ENCODE data around the gene RASL11B. TPM values are rescaled to one million over a fixed set of nuclear protein-coding genes. Genes with fewer than 3 reads are reported as not detected.
"Not testable (repeated sequence)": the region's sequence is repeated elsewhere in the genome, so short reads cannot be mapped to it uniquely, and the experiment has no call there.

RASL11B gene
- total RNA-seq, 2 experiments from 2014 or later: 0.29 to 0.34 TPM

DNA sequence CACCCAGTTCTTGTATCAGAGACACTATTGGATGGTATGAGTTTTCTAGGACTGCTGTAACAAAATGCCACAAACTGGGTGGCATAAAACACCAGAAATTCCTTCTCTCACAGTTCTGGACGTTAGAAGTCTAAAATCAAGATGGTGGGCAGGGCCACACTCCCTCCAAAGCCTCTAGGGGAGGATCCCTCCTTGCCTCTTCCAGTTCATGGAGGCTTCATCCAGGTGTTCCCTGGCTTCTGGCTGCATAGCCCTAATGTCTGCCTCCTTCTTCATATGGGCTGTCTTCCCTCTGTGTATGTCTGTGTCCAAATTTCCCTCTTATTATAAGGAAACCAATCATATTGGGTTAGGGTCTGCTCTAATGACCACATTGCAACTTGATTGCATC, 38.4 kb upstream of the RASL11B start:
- TF ChIP-seq, protein P1, sequence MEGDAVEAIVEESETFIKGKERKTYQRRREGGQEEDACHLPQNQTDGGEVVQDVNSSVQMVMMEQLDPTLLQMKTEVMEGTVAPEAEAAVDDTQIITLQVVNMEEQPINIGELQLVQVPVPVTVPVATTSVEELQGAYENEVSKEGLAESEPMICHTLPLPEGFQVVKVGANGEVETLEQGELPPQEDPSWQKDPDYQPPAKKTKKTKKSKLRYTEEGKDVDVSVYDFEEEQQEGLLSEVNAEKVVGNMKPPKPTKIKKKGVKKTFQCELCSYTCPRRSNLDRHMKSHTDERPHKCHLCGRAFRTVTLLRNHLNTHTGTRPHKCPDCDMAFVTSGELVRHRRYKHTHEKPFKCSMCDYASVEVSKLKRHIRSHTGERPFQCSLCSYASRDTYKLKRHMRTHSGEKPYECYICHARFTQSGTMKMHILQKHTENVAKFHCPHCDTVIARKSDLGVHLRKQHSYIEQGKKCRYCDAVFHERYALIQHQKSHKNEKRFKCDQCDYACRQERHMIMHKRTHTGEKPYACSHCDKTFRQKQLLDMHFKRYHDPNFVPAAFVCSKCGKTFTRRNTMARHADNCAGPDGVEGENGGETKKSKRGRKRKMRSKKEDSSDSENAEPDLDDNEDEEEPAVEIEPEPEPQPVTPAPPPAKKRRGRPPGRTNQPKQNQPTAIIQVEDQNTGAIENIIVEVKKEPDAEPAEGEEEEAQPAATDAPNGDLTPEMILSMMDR (IDR thresholded peaks at IDR 0.05): no peak
- Mint-ChIP-seq H3K4me1 (ENCODE audit: low read depth) (peaks cover 33% of the 10 kb centered on the region), H3K27ac (no peak overlapping the region), H3K27me3 (no peaks in the 10 kb centered on the region), H3K4me3 (no peak overlapping the region), H3K9me3 (no peaks in the 10 kb centered on the region), H3K36me3 (ENCODE audit: low read depth) (no peaks in the 10 kb centered on the region)
- ATAC-seq: no peak
- CTCF ChIA-PET: interaction anchor here (0.7 kb wide), 1 partner anchor 88 kb away, joined by 3 read pairs; no protein-coding TSS in a partner anchor
- POLR2A ChIA-PET: interaction anchor here (1.0 to 1.4 kb wide), 2 partner anchors 38 to 110 kb away, joined by 4 read pairs; no protein-coding TSS in a partner anchor
- intact Hi-C loops (cut with micrococcal nuclease): no loop called here
- DNase-seq: no peak

DNA sequence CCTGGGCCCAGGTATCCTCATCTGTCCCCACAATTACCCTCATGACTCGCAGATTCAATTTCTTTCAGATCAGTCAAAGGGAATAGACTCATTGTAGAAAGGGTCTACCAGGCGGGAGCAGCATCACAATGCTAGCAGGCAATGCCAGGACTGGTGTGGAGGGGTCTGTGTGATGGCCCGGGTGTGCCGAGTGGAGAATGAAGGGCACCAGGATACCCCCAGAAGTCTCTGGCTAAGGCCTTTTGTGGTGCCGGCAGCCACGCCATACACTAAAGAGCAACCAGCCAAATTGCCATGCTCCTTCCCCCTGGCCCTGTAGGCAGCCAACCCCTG, 37.9 kb upstream of the RASL11B start:
- Mint-ChIP-seq H3K9me3 (no peaks in the 10 kb centered on the region), H3K27me3 (no peaks in the 10 kb centered on the region), H3K4me3 (no peak overlapping the region), H3K27ac (no peak overlapping the region), H3K36me3 (ENCODE audit: low read depth) (no peaks in the 10 kb centered on the region), H3K4me1 (ENCODE audit: low read depth) (peaks cover 33% of the 10 kb centered on the region)
- TF ChIP-seq, protein P1 (IDR thresholded peaks at IDR 0.05): no peak
- DNase-seq: no peak
- ChIA-PET POLR2A (no interaction called here), CTCF (no interaction called here)
- intact Hi-C loops (cut with micrococcal nuclease): no loop called here
- no peak for ATAC-seq

DNA sequence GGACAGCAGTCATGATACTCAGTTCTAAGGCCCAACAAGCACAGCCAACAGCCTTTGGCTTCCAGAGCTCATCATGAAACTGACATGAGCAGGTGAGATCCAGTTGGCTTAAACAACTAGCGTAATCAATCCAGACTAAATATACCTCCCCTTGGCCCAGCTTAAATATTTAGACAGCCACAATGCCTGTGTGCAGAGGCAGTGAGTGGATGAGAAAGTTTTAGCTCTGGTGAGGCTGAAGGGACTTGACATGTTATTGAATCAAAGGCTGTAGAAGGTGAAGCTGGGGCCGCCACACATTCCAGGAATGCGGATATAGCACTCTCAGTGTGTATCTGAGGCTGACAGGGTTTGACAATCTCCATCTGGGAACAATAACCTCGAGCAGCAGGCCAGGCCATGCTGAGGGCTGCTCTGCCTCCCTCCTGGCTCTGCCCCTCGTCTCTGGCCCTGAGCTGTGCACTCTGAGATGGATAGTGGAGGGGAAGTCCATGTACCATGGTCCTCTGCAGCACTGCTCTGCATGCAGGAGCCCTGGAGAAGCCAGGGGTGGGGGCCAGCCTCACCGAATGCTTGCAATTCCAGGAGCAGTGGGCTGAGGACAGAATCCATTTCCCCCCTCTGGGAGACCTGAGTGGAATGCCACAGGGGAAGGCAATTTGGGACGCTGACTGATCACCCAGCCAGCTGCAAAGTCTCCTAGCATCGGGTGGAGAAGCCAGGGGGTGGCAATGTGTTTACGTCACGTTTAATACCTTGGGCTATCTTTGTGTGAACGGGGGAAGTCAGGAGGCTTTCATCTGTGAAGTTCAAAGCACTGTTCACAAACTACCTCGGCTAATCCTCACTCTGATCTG, 37.3 kb upstream of the RASL11B start:
- Mint-ChIP-seq H3K27ac (no peak overlapping the region), H3K4me3 (no peak overlapping the region), H3K9me3 (no peaks in the 10 kb centered on the region), H3K4me1 (ENCODE audit: low read depth) (peaks cover 33% of the 10 kb centered on the region), H3K27me3 (no peaks in the 10 kb centered on the region), H3K36me3 (ENCODE audit: low read depth) (no peaks in the 10 kb centered on the region)
- DNase-seq: peak; percentile 9
- intact Hi-C loops (cut with micrococcal nuclease): no loop called here
- ChIA-PET CTCF (no interaction called here), POLR2A (no interaction called here)
- TF ChIP-seq, protein P1 (IDR thresholded peaks at IDR 0.05): no peak
- ATAC-seq: peak; percentile 22

DNA sequence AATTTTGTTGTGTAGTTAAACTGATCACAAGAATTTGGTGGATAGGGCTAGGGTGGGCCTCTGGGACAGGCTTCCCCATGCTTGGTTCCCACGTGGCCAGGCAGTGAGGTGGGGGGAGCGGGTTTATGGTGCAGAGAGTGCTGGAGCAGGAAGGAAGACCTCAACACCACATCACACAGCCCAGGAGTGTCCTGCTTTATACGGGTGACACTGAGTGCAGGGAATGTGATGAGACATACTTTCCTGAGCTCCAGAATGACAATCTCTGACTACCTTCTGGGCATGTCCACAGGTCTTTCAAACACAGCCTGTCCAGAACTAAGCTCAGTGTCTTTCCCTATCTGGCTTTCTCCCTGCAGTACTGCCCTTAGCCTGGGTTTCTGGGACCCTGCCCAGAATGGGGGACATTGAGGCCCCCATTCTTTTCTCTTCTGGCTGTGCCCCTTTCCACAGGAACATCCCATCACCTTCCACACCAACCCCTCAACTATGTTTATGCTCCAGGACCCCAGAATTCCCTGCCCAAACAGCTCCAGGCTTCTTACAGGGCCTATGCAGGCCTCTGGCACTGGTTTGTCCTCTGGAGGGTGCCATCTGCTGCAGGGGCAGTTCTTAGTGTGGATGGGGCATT, 36.5 kb upstream of the RASL11B start:
- Mint-ChIP-seq H3K27me3 (no peaks in the 10 kb centered on the region), H3K4me1 (ENCODE audit: low read depth) (peaks cover 33% of the 10 kb centered on the region), H3K27ac (no peak overlapping the region), H3K4me3 (no peak overlapping the region), H3K36me3 (ENCODE audit: low read depth) (no peaks in the 10 kb centered on the region), H3K9me3 (no peaks in the 10 kb centered on the region)
- TF ChIP-seq, protein P1 (IDR thresholded peaks at IDR 0.05): no peak
- ChIA-PET POLR2A (no interaction called here), CTCF (no interaction called here)
- DNase-seq (no peak), ATAC-seq (peak; percentile 20)
- intact Hi-C loops (cut with micrococcal nuclease): no loop called here

DNA sequence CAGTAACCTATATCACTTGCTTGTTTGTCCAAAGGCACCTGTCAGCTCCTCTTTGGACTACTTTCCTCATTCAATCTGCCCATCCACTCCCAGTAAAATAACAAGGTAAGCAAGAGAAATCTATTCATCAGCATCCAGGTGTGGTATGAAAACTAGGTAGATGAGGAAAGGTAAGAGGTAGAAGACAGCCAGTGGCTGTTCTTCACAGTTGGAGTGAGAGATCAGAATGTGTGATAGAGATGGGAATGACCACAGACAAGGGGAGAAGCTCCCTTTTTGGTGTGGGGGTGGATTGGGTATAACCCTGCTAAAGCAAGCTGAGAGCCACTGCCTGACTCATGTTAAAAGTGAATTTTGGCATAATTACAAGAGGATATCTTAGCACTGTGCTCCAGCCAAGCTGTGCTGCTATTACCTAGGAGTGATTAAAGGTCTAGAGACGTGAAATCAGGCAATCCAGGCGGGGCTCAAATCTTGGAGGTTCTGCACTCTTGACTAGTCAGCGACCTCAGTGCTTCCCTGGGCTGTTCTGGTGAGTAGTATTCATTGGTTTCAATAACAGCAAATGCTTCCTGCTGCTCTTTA, 28.1 kb upstream of the RASL11B start:
- Mint-ChIP-seq H3K4me1 (ENCODE audit: low read depth) (no peaks in the 10 kb centered on the region), H3K9me3 (no peaks in the 10 kb centered on the region), H3K4me3 (no peak overlapping the region), H3K27me3 (peaks cover 6% of the 10 kb centered on the region), H3K36me3 (ENCODE audit: low read depth) (no peaks in the 10 kb centered on the region), H3K27ac (no peak overlapping the region)
- ATAC-seq (no peak), DNase-seq (no peak)
- POLR2A ChIA-PET: no interaction called here
- intact Hi-C loops (cut with micrococcal nuclease): no loop called here
- TF ChIP-seq, protein P1 (IDR thresholded peaks at IDR 0.05): no peak
- CTCF ChIA-PET: no interaction called here

DNA sequence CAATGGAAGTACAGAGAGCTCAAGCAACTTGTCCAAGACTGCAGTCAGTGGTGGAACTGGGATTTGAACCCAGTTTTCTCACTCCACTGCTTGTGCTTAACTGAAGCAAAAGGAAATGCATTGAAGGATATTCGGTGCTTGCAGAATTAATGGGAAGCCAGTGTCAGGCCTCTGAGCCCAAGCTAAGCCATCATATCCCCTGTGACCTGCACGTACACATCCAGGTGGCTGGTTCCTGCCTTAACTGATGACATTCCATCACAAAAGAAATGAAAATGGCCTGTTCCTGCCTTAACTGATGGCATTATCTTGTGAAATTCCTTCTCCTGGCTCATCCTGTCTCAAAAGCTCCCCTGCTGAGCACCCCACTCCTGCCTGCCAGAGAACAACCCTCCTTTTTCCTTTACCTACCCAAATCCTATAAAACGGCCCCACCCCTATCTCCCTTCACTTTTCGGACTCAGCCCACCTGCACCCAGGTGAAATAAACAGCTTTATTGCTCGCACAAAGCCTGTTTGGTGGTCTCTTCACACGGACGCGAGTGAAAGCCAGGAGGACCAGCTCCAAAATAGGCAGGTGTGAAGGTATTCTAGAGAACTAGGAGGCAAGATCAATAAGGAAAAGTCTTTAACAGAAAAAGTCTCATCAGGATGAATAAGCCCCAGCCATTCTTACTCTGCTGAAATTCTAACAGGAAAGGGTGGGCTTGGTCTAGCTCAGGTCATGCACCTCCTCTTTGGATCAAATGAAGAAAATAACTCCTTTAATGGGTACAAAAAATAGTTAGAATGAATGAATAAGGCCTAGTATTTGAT, 27.3 kb upstream of the RASL11B start:
- intact Hi-C loops (cut with micrococcal nuclease): not testable (repeated sequence)

More for the DNA sequence above, 27.3 kb upstream of the RASL11B start:
- H3K4me1 Mint-ChIP-seq (ENCODE audit: low read depth); DNase-seq; H3K27ac Mint-ChIP-seq; H3K36me3 Mint-ChIP-seq (ENCODE audit: low read depth); H3K27me3 Mint-ChIP-seq; ATAC-seq; H3K4me3 Mint-ChIP-seq; POLR2A ChIA-PET; H3K9me3 Mint-ChIP-seq; CTCF ChIA-PET: not testable (repeated sequence)

Measured in activated CD8-positive, alpha-beta T cell treated with anti-CD3 and anti-CD28 coated beads for 36 hours (primary cell).